Adipose tissue (tissue), 3 donors: Measurements from ENCODE around the gene ITGB5. TPM values are rescaled to one million over a fixed set of nuclear protein-coding genes. Genes with fewer than 3 reads are reported as not detected.
"Not testable (repeated sequence)": the region's sequence is repeated elsewhere in the genome, so short reads cannot be mapped to it uniquely, and the experiment has no call there.

Experiments used
- H3K27ac ChIP-seq: one replicate; pipeline ENCODE4 v1.5.1; 2013; ENCODE audit warnings: low read depth, low read length
- WGBS, 3 donors: extraction: QIAGEN DNeasy Blood & Tissue Kit; methylation state at CpG; one replicate each; pipeline ENCODE4 v1.1.7; 2013; 5-methylcytosine and 5-hydroxymethylcytosine counted together
- polyA plus RNA-seq, 3 donors: library from polyadenylated mRNA; stranded (reverse); fragments of 200-250 nt; gene quantifications; one replicate each; pipeline ENCODE4 v1.2.3, GENCODE V29; 2013
- donor health status: healthy with polysubstance abuse.
- donor health status: Bipolar disorder and iron deficiency.
- donor health status: healthy.

ITGB5 gene
- polyA plus RNA-seq, 3 donors, result 17.1 to 83.8 (median 50.0) TPM

- WGBS, 3 donors, result 80 to 97% (median 88%) methylated on average over 8 of the region's 8 CpGs
- no peak overlapping the region for H3K27ac ChIP-seq
Measured at GRCh38 chr3:124802702-124803101, 84.5 kb downstream of the ITGB5 start.

GRCh38 chr3:124802061-124802698, 85.0 kb downstream of the ITGB5 start:
- H3K27ac ChIP-seq, result no peak overlapping the region
- 88 to 94% (median 89%) methylated on average over 8 of the region's 8 CpGs for WGBS, 3 donors

GRCh38 chr3:124800511-124801258, 86.5 kb downstream of the ITGB5 start:
- H3K27ac ChIP-seq, result no peak overlapping the region
- WGBS, 3 donors, result 47 to 57% (median 51%) methylated on average over 10 of the region's 10 CpGs

GRCh38 chr3:124800076-124800475, 87.1 kb downstream of the ITGB5 start:
- no peak overlapping the region for H3K27ac ChIP-seq
- 35 to 92% (median 89%) methylated on average over 1 of the region's 1 CpG for WGBS, 3 donors

GRCh38 chr3:124799676-124800075, 87.5 kb downstream of the ITGB5 start:
- 91 to 98% (median 95%) methylated on average over 10 of the region's 10 CpGs for WGBS, 3 donors
- H3K27ac ChIP-seq, result no peak overlapping the region

GRCh38 chr3:124797426-124797945, 89.7 kb downstream of the ITGB5 start:
- WGBS, 3 donors, result 80 to 99% (median 91%) methylated on average over 4 of the region's 4 CpGs
- H3K27ac ChIP-seq, result no peak overlapping the region

- no peak overlapping the region for H3K27ac ChIP-seq
- WGBS, 3 donors, result 93 to 97% (median 96%) methylated on average over 19 of the region's 19 CpGs
Measured at GRCh38 chr3:124796477-124796876, 90.7 kb downstream of the ITGB5 start.

GRCh38 chr3:124793054-124793739, 94.0 kb downstream of the ITGB5 start:
- H3K27ac ChIP-seq, result no peak overlapping the region
- WGBS, 3 donors, result 76 to 88% (median 78%) methylated on average over 6 of the region's 6 CpGs

- H3K27ac ChIP-seq, result peak overlapping the region; percentile 20
- WGBS, 3 donors, result 88 to 95% (median 89%) methylated on average over 7 of the region's 7 CpGs
Measured at GRCh38 chr3:124792341-124793040, 94.7 kb downstream of the ITGB5 start.

GRCh38 chr3:124791639-124792151, 95.5 kb downstream of the ITGB5 start:
- H3K27ac ChIP-seq, result no peak overlapping the region
- WGBS, 3 donors, result 43 to 70% (median 46%) methylated on average over 8 of the region's 8 CpGs

GRCh38 chr3:124791142-124791541, 96.0 kb downstream of the ITGB5 start:
- H3K27ac ChIP-seq, result no peak overlapping the region
- WGBS, 3 donors, result 76 to 92% (median 78%) methylated on average over 4 of the region's 4 CpGs

GRCh38 chr3:124789103-124789502, 98.1 kb downstream of the ITGB5 start:
- WGBS, 3 donors, result 60 to 83% (median 75%) methylated on average over 3 to 4 of the region's 5 CpGs
- H3K27ac ChIP-seq, result not testable (repeated sequence)

GRCh38 chr3:124788254-124788745, 98.9 kb downstream of the ITGB5 start:
- 80 to 94% (median 84%) methylated on average over 2 of the region's 2 CpGs for WGBS, 3 donors
- no peak overlapping the region for H3K27ac ChIP-seq

- WGBS, 3 donors, result 89 to 95% (median 94%) methylated on average over 3 of the region's 3 CpGs
- no peak overlapping the region for H3K27ac ChIP-seq
Measured at GRCh38 chr3:124787476-124788195, 99.5 kb downstream of the ITGB5 start.

GRCh38 chr3:124786511-124787241, 100.5 kb downstream of the ITGB5 start:
- 64 to 77% (median 75%) methylated on average over 6 of the region's 6 CpGs for WGBS, 3 donors
- no peak overlapping the region for H3K27ac ChIP-seq

GRCh38 chr3:124785973-124786372, 101.2 kb downstream of the ITGB5 start:
- H3K27ac ChIP-seq, result no peak overlapping the region
- 55 to 88% (median 60%) methylated on average over 3 of the region's 3 CpGs for WGBS, 3 donors
